GM18519 (cell line): ENCODE measurements around the gene FANCD2.
"Not testable (repeated sequence)": the region's sequence is repeated elsewhere in the genome, so short reads cannot be mapped to it uniquely, and the experiment has no call there.

Source experiments
- ATAC-seq: cut with Tn5 transposase; IDR thresholded peaks from one replicate; pipeline ENCODE4 v1.9.1; 2021; ENCODE audit warnings: mild to moderate bottlenecking, moderate library complexity; ENCODE audit not compliant: unreplicated experiment, low FRiP score

FANCD2 gene

GRCh38 chr3:10093678-10094077, 67.4 kb downstream of the FANCD2 start:
- ATAC-seq, result no peak

GRCh38 chr3:10099041-10099440, 72.8 kb downstream of the FANCD2 start:
- no peak for ATAC-seq

GRCh38 chr3:10106919-10107318, 80.7 kb downstream of the FANCD2 start:
- no peak for ATAC-seq

GRCh38 chr3:10108091-10108490, 81.9 kb downstream of the FANCD2 start, which contains the start of gene FANCD2OS:
Gene FANCD2OS, minus strand, starts transcription at chr3:10108255. Its CDS starts 3,481 bp downstream, at chr3:10104774.
- ATAC-seq, result no peak

GRCh38 chr3:10115326-10116137, 89.3 kb downstream of the FANCD2 start, which contains the start of gene BRK1:
Gene BRK1, plus strand, starts transcription at chr3:10115675. Its CDS starts 27 bp downstream, at chr3:10115702.
- peak; percentile 96 for ATAC-seq

- ATAC-seq, result no peak
Measured at GRCh38 chr3:10116138-10116460, 89.9 kb downstream of the FANCD2 start.

GRCh38 chr3:10116928-10117327, 90.7 kb downstream of the FANCD2 start:
- no peak for ATAC-seq

GRCh38 chr3:10119376-10119775, 93.1 kb downstream of the FANCD2 start:
- no peak for ATAC-seq

- ATAC-seq, result no peak
Measured at GRCh38 chr3:10121064-10121463, 94.8 kb downstream of the FANCD2 start.

GRCh38 chr3:10122724-10123123, 96.5 kb downstream of the FANCD2 start:
- no peak for ATAC-seq

- ATAC-seq, result not testable (repeated sequence)
Measured at GRCh38 chr3:10135872-10136271, 109.6 kb downstream of the FANCD2 start.

GRCh38 chr3:10136426-10137005, 110.3 kb downstream of the FANCD2 start:
- no peak for ATAC-seq

GRCh38 chr3:10137178-10137577, 110.9 kb downstream of the FANCD2 start:
- no peak for ATAC-seq

GRCh38 chr3:10140996-10141546, 114.8 kb downstream of the FANCD2 start:
- ATAC-seq, result no peak

- no peak for ATAC-seq
Measured at GRCh38 chr3:10142707-10143560, 116.7 kb downstream of the FANCD2 start.

GRCh38 chr3:10145685-10146084, 119.4 kb downstream of the FANCD2 start:
- ATAC-seq, result no peak

GRCh38 chr3:10149226-10149625, 123.0 kb downstream of the FANCD2 start:
- ATAC-seq, result no peak

GRCh38 chr3:10150987-10151386, 124.8 kb downstream of the FANCD2 start:
- ATAC-seq, result no peak
